ENCODE data around the gene SRL.

GRCh38 chr16:4216596-4216995 lies 25.3 kb downstream of the SRL start:
- TF ChIP-seq, protein P1, sequence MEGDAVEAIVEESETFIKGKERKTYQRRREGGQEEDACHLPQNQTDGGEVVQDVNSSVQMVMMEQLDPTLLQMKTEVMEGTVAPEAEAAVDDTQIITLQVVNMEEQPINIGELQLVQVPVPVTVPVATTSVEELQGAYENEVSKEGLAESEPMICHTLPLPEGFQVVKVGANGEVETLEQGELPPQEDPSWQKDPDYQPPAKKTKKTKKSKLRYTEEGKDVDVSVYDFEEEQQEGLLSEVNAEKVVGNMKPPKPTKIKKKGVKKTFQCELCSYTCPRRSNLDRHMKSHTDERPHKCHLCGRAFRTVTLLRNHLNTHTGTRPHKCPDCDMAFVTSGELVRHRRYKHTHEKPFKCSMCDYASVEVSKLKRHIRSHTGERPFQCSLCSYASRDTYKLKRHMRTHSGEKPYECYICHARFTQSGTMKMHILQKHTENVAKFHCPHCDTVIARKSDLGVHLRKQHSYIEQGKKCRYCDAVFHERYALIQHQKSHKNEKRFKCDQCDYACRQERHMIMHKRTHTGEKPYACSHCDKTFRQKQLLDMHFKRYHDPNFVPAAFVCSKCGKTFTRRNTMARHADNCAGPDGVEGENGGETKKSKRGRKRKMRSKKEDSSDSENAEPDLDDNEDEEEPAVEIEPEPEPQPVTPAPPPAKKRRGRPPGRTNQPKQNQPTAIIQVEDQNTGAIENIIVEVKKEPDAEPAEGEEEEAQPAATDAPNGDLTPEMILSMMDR (IDR thresholded peaks at IDR 0.05): no peak
- TF ChIP-seq EZH2 (IDR thresholded peaks at IDR 0.05; ENCODE audit: borderline replicate concordance, insufficient read depth, low read depth, low read length, poor library complexity, severe bottlenecking): no peak
